Thoracic aorta (tissue), 2 donors: ENCODE results near the gene CFD. TPM values are rescaled to one million over a fixed set of nuclear protein-coding genes. Genes with fewer than 3 reads are reported as not detected.

ENCODE experiments used
- ATAC-seq: fragments of 150-250 bp; one replicate; pipeline ENCODE4 v1.8.0; 2017; ENCODE audit warnings: low read depth; ENCODE audit not compliant: insufficient number of reproducible peaks, low FRiP score
- DNase-seq: peaks from one replicate; pipeline ENCODE4 v3.0.0-alpha.2; 2020; ENCODE audit warnings: low spot score
- H3K27ac ChIP-seq, 2 donors: fragments of 200-600 bp; sonication (generic); 1 replicate in 1 of 2; 2 replicates in 1 of 2; pipeline ENCODE4 v1.5.1; 2016; ENCODE audit warnings: mild to moderate bottlenecking in 2 of 2, moderate library complexity in 2 of 2
- H3K27me3 ChIP-seq: fragments of 200-600 bp; sonication (generic); replicated peaks from 2 replicates; pipeline ENCODE4 v1.6.0; 2016; ENCODE audit warnings: mild to moderate bottlenecking; ENCODE audit not compliant: insufficient read depth
- H3K36me3 ChIP-seq: fragments of 200-600 bp; sonication (generic); one replicate; pipeline ENCODE4 v1.5.1; 2016
- H3K4me1 ChIP-seq, 2 donors: fragments of 200-600 bp; sonication (generic); 1 replicate in 1 of 2; 2 replicates in 1 of 2; pipeline versions ENCODE4 v1.5.1 to v1.6.0; 2016; ENCODE audit warnings: low read depth in 2 of 2, mild to moderate bottlenecking in 1 of 2; ENCODE audit not compliant: control insufficient read depth in 1 of 2
- H3K4me3 ChIP-seq: fragments of 200-600 bp; sonication (generic); 2 replicates; pipeline ENCODE4 v1.5.1; 2016; ENCODE audit warnings: mild to moderate bottlenecking
- H3K9me3 ChIP-seq: fragments of 200-600 bp; sonication (generic); 2 replicates; pipeline ENCODE4 v1.5.1; 2016
- CTCF ChIP-seq: fragments of 200-600 bp; sonication (generic); IDR thresholded peaks from one replicate; pipeline ENCODE4 v1.5.1; 2019; ENCODE audit warnings: antibody characterized with exemption
- total RNA-seq, 2 donors: library from RNA; depleted of rRNA; stranded (reverse); fragments of >200 nt; gene quantifications; one replicate each; pipeline versions ENCODE4 v1.1.0 to v1.2.3, GENCODE V29; 2016

Gene CFD
- total RNA-seq, 2 donors from 2014 or later = 472 to 781 TPM

DNA sequence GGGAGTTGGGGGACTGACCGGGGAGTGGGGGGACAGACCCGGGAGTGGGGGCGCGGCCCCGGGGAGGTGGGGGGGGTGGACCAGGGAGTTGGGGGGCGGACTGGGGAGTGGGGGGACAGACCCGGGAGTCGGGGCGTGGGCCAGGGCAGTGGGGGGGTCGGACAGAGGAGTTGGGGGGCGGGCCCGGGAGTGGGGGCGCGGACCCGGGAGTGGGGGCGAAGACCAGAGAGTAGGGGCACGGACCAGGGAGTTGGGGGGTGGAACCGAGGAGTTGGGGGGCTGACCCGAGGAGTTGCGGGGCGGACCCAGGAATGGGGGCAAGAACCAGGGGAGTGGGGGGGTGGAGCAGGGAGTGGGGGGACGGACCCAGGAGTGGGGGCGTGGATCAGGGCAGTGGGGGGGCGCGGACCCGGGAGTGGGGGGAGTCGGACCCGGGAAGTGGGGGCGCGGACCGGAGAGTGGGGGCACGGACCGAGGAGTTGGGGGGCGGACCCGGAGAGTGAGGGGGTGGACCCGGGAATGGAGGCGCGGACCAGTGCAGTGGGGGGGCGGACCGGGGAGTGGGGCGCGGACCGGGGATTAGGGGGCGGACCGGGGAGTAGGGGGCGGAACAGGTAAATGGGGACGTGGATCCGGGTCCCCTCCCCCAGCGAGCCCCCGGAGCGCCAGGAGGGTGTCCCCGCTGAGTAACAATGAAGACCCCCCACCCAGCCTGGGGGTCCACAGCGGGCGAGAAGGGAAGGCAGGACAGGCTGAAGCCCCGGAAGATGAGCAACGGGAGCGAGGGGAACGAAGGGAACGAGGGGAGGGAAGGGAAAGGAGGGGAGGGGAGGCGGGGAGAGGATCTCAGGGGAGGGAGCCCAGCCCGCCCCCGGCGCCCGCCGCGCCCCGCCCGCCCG lies 53.0 kb downstream of the CFD start:
- no peak for TF ChIP-seq CTCF
- Histone ChIP-seq H3K27me3 (no peaks in the 10 kb centered on the region), H3K27ac (peak overlapping the region; percentile 47 to 71), H3K9me3 (no peaks in the 10 kb centered on the region), H3K4me3 (peak overlapping the region; percentile 96), H3K4me1 (peaks cover 11 to 13% of the 10 kb centered on the region in 2 donors), H3K36me3 (no peaks in the 10 kb centered on the region)
- DNase-seq = no peak
- peak; percentile 51 for ATAC-seq

Other genes with a start within 250 kb of the CFD start
- 10 to 100 TPM; 23.8 to 30.9 TPM for gene POLRMT, start 226.1 kb upstream of the CFD start, total RNA-seq
- under 1 TPM; 0.27 to 0.56 TPM for gene FGF22, start 219.8 kb upstream of the CFD start, total RNA-seq
- 10 to 100 TPM; 47.8 to 61.9 TPM for gene RNF126, start 196.4 kb upstream of the CFD start, total RNA-seq
- gene FSTL3, start 183.3 kb upstream of the CFD start, total RNA-seq = 100 to 1,000 TPM; 361 to 595 TPM
- gene PRSS57, start 164.2 kb upstream of the CFD start, total RNA-seq = not detected
- gene PALM, start 150.7 kb upstream of the CFD start, total RNA-seq = 10 to 100 TPM; 14.4 to 28.4 TPM
- 1 to 10 TPM in 1 of 2 donors, not detected in 1; 2.2 TPM for gene MISP, start 108.6 kb upstream of the CFD start, total RNA-seq
- gene PTBP1, start 62.2 kb upstream of the CFD start, total RNA-seq = 100 to 1,000 TPM; 149 to 163 TPM
- not detected for gene PLPPR3, start 37.7 kb upstream of the CFD start, total RNA-seq
- 1 to 10 TPM in 1 of 2 donors, not detected in 1; 1.1 TPM for gene AZU1, start 31.8 kb upstream of the CFD start, total RNA-seq
- not detected for gene PRTN3, start 18.7 kb upstream of the CFD start, total RNA-seq
- under 1 TPM in 1 of 2 donors, not detected in 1; 0.41 TPM for gene ELANE, start 7.4 kb upstream of the CFD start, total RNA-seq
- gene MED16, start 33.5 kb downstream of the CFD start, total RNA-seq = 10 to 100 TPM; 29.1 to 38.0 TPM
- gene RNU6-9, start 33.8 kb downstream of the CFD start, total RNA-seq = not detected
- 10 to 100 TPM; 37.6 to 42.4 TPM for gene R3HDM4, start 53.6 kb downstream of the CFD start, total RNA-seq
- gene KISS1R, start 57.7 kb downstream of the CFD start, total RNA-seq = not detected
- 10 to 100 TPM in 1 of 2 donors, 1 to 10 TPM in 1; 3.3 to 11.2 TPM for gene ARID3A, start 66.4 kb downstream of the CFD start, total RNA-seq
- 10 to 100 TPM in 1 of 2 donors, 1 to 10 TPM in 1; 6.8 to 27.6 TPM for gene WDR18, start 124.7 kb downstream of the CFD start, total RNA-seq
- under 1 TPM in 1 of 2 donors, not detected in 1; 0.14 TPM for gene GRIN3B, start 140.8 kb downstream of the CFD start, total RNA-seq
- 100 to 1,000 TPM; 183 to 267 TPM for gene TMEM259, start 161.5 kb downstream of the CFD start, total RNA-seq
- gene RNU6-2, start 161.9 kb downstream of the CFD start, total RNA-seq = not detected
- gene CNN2, start 166.9 kb downstream of the CFD start, total RNA-seq = 100 to 1,000 TPM in 1 of 2 donors, 10 to 100 TPM in 1; 96.9 to 193 TPM
- gene ABCA7, start 180.4 kb downstream of the CFD start, total RNA-seq = 1 to 10 TPM; 6.0 to 7.0 TPM
- 10 to 100 TPM; 37.9 to 42.6 TPM for gene ARHGAP45, start 207.5 kb downstream of the CFD start, total RNA-seq
- gene POLR2E, start 235.7 kb downstream of the CFD start, total RNA-seq = 100 to 1,000 TPM; 129 to 149 TPM
- 100 to 1,000 TPM; 259 to 441 TPM for gene GPX4, start 244.3 kb downstream of the CFD start, total RNA-seq